Activated gamma-delta T cell treated with Interleukin-2 at 50 U/mL for 16 hours (primary cell): Measurements from ENCODE around the gene CCDC159.
"Not testable (repeated sequence)": the region's sequence is repeated elsewhere in the genome, so short reads cannot be mapped to it uniquely, and the experiment has no call there.

Experiments
- DNase-seq: peaks from one replicate; pipeline ENCODE4 v3.0.0-alpha.2; 2020

CCDC159 gene

GRCh38 chr19:11367528-11367927, 21.2 kb downstream of the CCDC159 start:
- DNase-seq = no peak

GRCh38 chr19:11370744-11371143, 24.4 kb downstream of the CCDC159 start:
- DNase-seq = no peak

- no peak for DNase-seq
Measured at GRCh38 chr19:11373166-11373884, 27.0 kb downstream of the CCDC159 start.

- DNase-seq = no peak
Measured at GRCh38 chr19:11373885-11374432, 27.6 kb downstream of the CCDC159 start.

GRCh38 chr19:11374433-11375142, 28.3 kb downstream of the CCDC159 start, which contains the start of gene SWSAP1:
Gene SWSAP1, plus strand, starts transcription at chr19:11374666. Its CDS starts 15 bp downstream, at chr19:11374681.
- DNase-seq = peak; percentile 96

- peak; percentile 77 for DNase-seq
Measured at GRCh38 chr19:11375143-11375948, 29.0 kb downstream of the CCDC159 start.

GRCh38 chr19:11377237-11377636, 30.9 kb downstream of the CCDC159 start:
- no peak for DNase-seq

- DNase-seq = no peak
Measured at GRCh38 chr19:11377756-11378155, 31.4 kb downstream of the CCDC159 start.

GRCh38 chr19:11378319-11379189, 32.2 kb downstream of the CCDC159 start:
- no peak for DNase-seq

- not testable (repeated sequence) for DNase-seq
Measured at GRCh38 chr19:11379269-11379845, 33.0 kb downstream of the CCDC159 start.

GRCh38 chr19:11379857-11380350, 33.6 kb downstream of the CCDC159 start:
- DNase-seq = no peak

- peak; percentile 97 for DNase-seq
Measured at GRCh38 chr19:11380653-11381537, 34.6 kb downstream of the CCDC159 start.

- DNase-seq = peak; percentile 27
Measured at GRCh38 chr19:11382898-11383705, 36.8 kb downstream of the CCDC159 start.

GRCh38 chr19:11383706-11384048, 37.4 kb downstream of the CCDC159 start:
- no peak for DNase-seq

- DNase-seq = no peak
Measured at GRCh38 chr19:11384778-11385129, 38.4 kb downstream of the CCDC159 start.

GRCh38 chr19:11387162-11388034, 41.1 kb downstream of the CCDC159 start:
- no peak for DNase-seq

GRCh38 chr19:11390359-11390758, 44.0 kb downstream of the CCDC159 start:
- no peak for DNase-seq

- DNase-seq = no peak
Measured at GRCh38 chr19:11390933-11391680, 44.8 kb downstream of the CCDC159 start.
